Mesothelial cell of epicardium (in vitro differentiated cells): ENCODE data around the gene WWP2. TPM values are rescaled to one million over a fixed set of nuclear protein-coding genes. Genes with fewer than 3 reads are reported as not detected.

Experiments used
- DNase-seq, 2 experiments: peaks; one replicate each; pipeline ENCODE4 v3.0.0; 2021; ENCODE audit warnings: low spot score in 2 of 2; ENCODE audit not compliant: unreplicated experiment in 2 of 2
- H3K27ac Mint-ChIP-seq: 2 replicates; pipeline ENCODE4 v1.8.0; 2021; ENCODE audit warnings: mixed read lengths
- H3K27me3 Mint-ChIP-seq: 2 replicates; pipeline ENCODE4 v1.8.0; 2021; ENCODE audit warnings: low read depth, mixed read lengths
- H3K36me3 Mint-ChIP-seq: 2 replicates; pipeline ENCODE4 v1.8.0; 2021; ENCODE audit warnings: mixed read lengths
- H3K4me1 Mint-ChIP-seq: 2 replicates; pipeline ENCODE4 v1.8.0; 2021; ENCODE audit warnings: mixed read lengths
- H3K4me3 Mint-ChIP-seq: 2 replicates; pipeline ENCODE4 v1.8.0; 2021; ENCODE audit warnings: mild to moderate bottlenecking, moderate library complexity, mixed read lengths
- H3K9me3 Mint-ChIP-seq: 2 replicates; pipeline ENCODE4 v1.8.0; 2021; ENCODE audit warnings: mixed read lengths
- total RNA-seq: library from RNA; stranded (reverse); gene quantifications from 3 replicates; pipeline ENCODE4 v1.2.1, GENCODE V29; 2021
- TF ChIP-seq, protein P1 (sequence below): fragments of 200-600 bp; sonication (generic); IDR thresholded peaks from one replicate; pipeline ENCODE4 v1.5.0; 2021; ENCODE audit warnings: antibody characterized with exemption; ENCODE audit not compliant: unreplicated experiment

WWP2 gene
- total RNA-seq, 1 donor from 2014 or later: 39.6 TPM

- TF ChIP-seq, protein P1, sequence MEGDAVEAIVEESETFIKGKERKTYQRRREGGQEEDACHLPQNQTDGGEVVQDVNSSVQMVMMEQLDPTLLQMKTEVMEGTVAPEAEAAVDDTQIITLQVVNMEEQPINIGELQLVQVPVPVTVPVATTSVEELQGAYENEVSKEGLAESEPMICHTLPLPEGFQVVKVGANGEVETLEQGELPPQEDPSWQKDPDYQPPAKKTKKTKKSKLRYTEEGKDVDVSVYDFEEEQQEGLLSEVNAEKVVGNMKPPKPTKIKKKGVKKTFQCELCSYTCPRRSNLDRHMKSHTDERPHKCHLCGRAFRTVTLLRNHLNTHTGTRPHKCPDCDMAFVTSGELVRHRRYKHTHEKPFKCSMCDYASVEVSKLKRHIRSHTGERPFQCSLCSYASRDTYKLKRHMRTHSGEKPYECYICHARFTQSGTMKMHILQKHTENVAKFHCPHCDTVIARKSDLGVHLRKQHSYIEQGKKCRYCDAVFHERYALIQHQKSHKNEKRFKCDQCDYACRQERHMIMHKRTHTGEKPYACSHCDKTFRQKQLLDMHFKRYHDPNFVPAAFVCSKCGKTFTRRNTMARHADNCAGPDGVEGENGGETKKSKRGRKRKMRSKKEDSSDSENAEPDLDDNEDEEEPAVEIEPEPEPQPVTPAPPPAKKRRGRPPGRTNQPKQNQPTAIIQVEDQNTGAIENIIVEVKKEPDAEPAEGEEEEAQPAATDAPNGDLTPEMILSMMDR: no peak
- DNase-seq: no peak
- Mint-ChIP-seq H3K36me3 (peaks cover 26% of the 10 kb centered on the region), H3K4me3 (no peak overlapping the region), H3K27me3 (no peaks in the 10 kb centered on the region), H3K4me1 (no peaks in the 10 kb centered on the region), H3K9me3 (no peaks in the 10 kb centered on the region), H3K27ac (no peak overlapping the region)
Measured at GRCh38 chr16:69932691-69933392, 170.7 kb downstream of the WWP2 start.

- Mint-ChIP-seq H3K9me3 (no peaks in the 10 kb centered on the region), H3K36me3 (peaks cover 28% of the 10 kb centered on the region), H3K27me3 (no peaks in the 10 kb centered on the region), H3K27ac (no peak overlapping the region), H3K4me1 (no peaks in the 10 kb centered on the region), H3K4me3 (no peak overlapping the region)
- no peak for DNase-seq
- TF ChIP-seq, protein P1: no peak
Measured at GRCh38 chr16:69934044-69934443, 171.9 kb downstream of the WWP2 start.

GRCh38 chr16:69934751-69935150 is 172.6 kb downstream of the WWP2 start:
- TF ChIP-seq, protein P1: no peak
- no peaks in the 10 kb centered on the region for H3K9me3 Mint-ChIP-seq
- H3K4me3 Mint-ChIP-seq: no peak overlapping the region
- peaks cover 28% of the 10 kb centered on the region for H3K36me3 Mint-ChIP-seq
- H3K27ac Mint-ChIP-seq: no peak overlapping the region
- H3K4me1 Mint-ChIP-seq: no peaks in the 10 kb centered on the region
- no peaks in the 10 kb centered on the region for H3K27me3 Mint-ChIP-seq
- no peak for DNase-seq

DNA sequence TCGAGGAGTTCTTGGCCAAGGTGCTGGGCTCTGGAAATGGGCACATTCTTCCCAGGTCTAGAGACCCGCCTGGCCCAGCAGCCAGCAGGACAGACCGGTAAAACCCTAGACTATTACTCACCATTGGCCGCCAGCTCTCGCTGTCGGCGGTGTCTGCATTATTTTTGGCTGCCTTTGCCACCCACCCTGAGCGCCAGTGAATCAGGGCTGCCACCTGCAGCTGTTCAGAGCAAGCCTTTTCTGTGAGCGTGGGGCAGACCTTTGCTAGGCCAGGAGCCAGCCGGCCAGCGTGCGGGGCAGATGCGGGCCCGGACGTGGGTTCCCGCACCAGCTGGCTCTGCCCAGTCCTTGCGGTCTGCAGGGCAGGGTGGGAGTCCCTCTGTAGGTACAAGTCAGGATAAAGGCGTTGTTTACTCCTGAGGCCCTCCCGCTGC is 173.2 kb downstream of the WWP2 start:
- H3K27me3 Mint-ChIP-seq: no peaks in the 10 kb centered on the region
- H3K4me1 Mint-ChIP-seq: no peaks in the 10 kb centered on the region
- TF ChIP-seq, protein P1: no peak
- no peak overlapping the region for H3K27ac Mint-ChIP-seq
- no peaks in the 10 kb centered on the region for H3K9me3 Mint-ChIP-seq
- DNase-seq: no peak
- H3K36me3 Mint-ChIP-seq: peaks cover 28% of the 10 kb centered on the region
- no peak overlapping the region for H3K4me3 Mint-ChIP-seq

GRCh38 chr16:69935740-69936139 is 173.6 kb downstream of the WWP2 start:
- no peaks in the 10 kb centered on the region for H3K4me1 Mint-ChIP-seq
- H3K9me3 Mint-ChIP-seq: no peaks in the 10 kb centered on the region
- TF ChIP-seq, protein P1: no peak
- no peak overlapping the region for H3K4me3 Mint-ChIP-seq
- peaks cover 28% of the 10 kb centered on the region for H3K36me3 Mint-ChIP-seq
- no peaks in the 10 kb centered on the region for H3K27me3 Mint-ChIP-seq
- H3K27ac Mint-ChIP-seq: no peak overlapping the region
- DNase-seq: no peak
